ENCODE measurements around the gene PARP6. TPM values are rescaled to one million over a fixed set of nuclear protein-coding genes. Genes with fewer than 3 reads are reported as not detected.

The PARP6 gene
- total RNA-seq, 6 experiments from 2014 or later, result 7.9 to 23.0 (median 13.1) TPM

DNA sequence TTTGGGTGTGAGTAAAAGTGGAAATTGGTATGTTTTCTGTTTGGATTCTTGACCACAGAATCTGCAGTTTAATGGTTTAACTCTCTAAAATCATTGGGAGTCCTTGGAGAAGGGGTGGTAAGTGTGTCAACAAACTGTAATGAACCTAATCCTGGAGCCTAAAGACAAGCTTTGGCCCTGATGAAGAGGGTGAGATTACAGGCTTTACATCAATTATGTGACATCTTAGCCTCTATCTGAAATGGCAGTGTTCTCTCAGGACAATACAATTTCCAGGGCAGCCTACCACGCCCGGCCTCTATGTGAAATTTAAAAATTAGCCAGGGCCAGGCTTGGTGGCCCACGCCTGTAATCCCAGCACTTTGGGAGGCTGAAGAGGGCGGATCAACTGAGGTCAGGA lies 37.1 kb downstream of the PARP6 start:
- DNase-seq (no peak), ATAC-seq (no peak)
- no peaks in the 10 kb centered on the region for H3K27me3 ChIP-seq
- WGBS (ENCODE audit: insufficient coverage, low coverage, low lambda C conversion rate, missing lambda C conversion rate), result no CpG with 5 or more reads among the region's 4 CpGs
- H3K4me3 ChIP-seq, result no peak overlapping the region
- no peaks in the 10 kb centered on the region for H3K9me3 ChIP-seq
- TF ChIP-seq, protein P1, sequence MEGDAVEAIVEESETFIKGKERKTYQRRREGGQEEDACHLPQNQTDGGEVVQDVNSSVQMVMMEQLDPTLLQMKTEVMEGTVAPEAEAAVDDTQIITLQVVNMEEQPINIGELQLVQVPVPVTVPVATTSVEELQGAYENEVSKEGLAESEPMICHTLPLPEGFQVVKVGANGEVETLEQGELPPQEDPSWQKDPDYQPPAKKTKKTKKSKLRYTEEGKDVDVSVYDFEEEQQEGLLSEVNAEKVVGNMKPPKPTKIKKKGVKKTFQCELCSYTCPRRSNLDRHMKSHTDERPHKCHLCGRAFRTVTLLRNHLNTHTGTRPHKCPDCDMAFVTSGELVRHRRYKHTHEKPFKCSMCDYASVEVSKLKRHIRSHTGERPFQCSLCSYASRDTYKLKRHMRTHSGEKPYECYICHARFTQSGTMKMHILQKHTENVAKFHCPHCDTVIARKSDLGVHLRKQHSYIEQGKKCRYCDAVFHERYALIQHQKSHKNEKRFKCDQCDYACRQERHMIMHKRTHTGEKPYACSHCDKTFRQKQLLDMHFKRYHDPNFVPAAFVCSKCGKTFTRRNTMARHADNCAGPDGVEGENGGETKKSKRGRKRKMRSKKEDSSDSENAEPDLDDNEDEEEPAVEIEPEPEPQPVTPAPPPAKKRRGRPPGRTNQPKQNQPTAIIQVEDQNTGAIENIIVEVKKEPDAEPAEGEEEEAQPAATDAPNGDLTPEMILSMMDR (IDR thresholded peaks at IDR 0.05), result no peak
- TF ChIP-seq POLR2A (IDR thresholded peaks at IDR 0.05), result no peak
- H3K27ac ChIP-seq, result no peak overlapping the region
- peaks cover 0 to 2% (median under 1%) of the 10 kb centered on the region in 4 donors for H3K4me1 ChIP-seq
- intact Hi-C loops (cut with DNase I), result no loop called here
- no peaks in the 10 kb centered on the region for H3K36me3 ChIP-seq

DNA sequence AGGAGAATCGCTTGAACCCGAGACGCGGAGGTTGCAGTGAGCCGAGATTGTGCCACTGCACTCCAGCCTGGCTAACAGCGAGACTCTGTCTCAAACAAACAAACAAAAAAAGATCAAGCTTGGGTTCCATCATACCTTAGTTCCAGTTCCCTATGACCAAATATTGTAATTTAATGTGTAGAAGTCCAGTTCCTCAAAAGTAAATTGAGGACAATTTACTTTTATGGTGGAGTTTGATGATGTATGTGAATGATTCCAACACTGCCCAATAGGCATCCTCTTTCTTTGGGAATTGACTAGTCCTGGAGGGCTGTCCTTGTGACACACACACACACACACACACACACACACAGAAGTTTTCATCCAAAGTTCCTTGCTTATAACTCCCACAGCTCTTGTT lies 38.6 kb downstream of the PARP6 start:
- no peak for DNase-seq
- intact Hi-C loops (cut with DNase I), result no loop called here
- Histone ChIP-seq H3K27ac (no peak overlapping the region), H3K4me1 (peaks cover 0 to 14% (median 1%) of the 10 kb centered on the region in 4 donors), H3K36me3 (no peaks in the 10 kb centered on the region), H3K4me3 (no peak overlapping the region), H3K27me3 (no peaks in the 10 kb centered on the region), H3K9me3 (no peaks in the 10 kb centered on the region)
- 88% methylated on average over 6 of the region's 6 CpGs for WGBS (ENCODE audit: insufficient coverage, low coverage, low lambda C conversion rate, missing lambda C conversion rate)
- TF ChIP-seq, protein P1 (IDR thresholded peaks at IDR 0.05), result no peak
- no peak for TF ChIP-seq POLR2A (IDR thresholded peaks at IDR 0.05)
- no peak for ATAC-seq

DNA sequence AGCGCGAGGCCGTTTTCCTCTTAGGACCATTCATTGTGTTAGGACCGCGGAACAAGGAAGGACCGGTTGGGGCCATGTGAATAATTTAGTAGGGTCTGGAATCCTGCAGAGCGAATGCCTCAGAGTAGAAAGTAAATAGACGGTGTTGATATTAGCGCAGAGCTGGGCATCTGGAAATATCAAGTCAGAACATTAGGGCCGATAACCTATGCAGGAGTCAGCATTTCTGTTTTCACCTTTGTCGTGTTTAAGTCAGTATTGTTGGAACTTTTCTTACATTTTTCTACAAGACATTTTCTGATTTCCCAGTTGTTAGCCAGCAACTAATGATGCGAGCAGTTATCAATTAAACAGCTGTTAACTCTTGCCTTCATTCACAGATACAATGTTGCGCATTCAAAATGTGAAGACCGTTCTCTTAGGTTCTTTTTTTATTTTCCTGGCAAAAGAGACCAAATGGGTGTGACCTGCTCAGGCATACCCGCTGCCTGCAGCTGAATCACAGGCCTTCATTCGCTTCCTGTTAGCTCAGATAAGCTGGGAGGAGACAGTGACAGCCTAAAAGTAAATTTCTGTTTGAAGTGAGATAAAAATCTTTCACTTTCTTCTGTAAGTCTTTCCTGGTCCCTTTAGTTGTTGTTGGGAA lies 40.4 kb downstream of the PARP6 start:
- peak; percentile 2 to 7 (median 4) for ATAC-seq
- intact Hi-C loops (cut with DNase I), result no loop called here
- no peaks in the 10 kb centered on the region for H3K27me3 ChIP-seq
- peak overlapping the region; percentile 71 to 91 (median 74) for H3K4me3 ChIP-seq
- DNase-seq, result no peak
- peaks cover 0 to 14% (median 1%) of the 10 kb centered on the region in 4 donors for H3K4me1 ChIP-seq
- H3K27ac ChIP-seq, result peak overlapping the region; percentile 79 to 96 (median 83)
- TF ChIP-seq, protein P1 (IDR thresholded peaks at IDR 0.05), result no peak
- no peak for TF ChIP-seq POLR2A (IDR thresholded peaks at IDR 0.05)
- no peaks in the 10 kb centered on the region for H3K36me3 ChIP-seq
- 18% methylated on average over 12 of the region's 16 CpGs for WGBS (ENCODE audit: insufficient coverage, low coverage, low lambda C conversion rate, missing lambda C conversion rate)
- no peaks in the 10 kb centered on the region for H3K9me3 ChIP-seq

DNA sequence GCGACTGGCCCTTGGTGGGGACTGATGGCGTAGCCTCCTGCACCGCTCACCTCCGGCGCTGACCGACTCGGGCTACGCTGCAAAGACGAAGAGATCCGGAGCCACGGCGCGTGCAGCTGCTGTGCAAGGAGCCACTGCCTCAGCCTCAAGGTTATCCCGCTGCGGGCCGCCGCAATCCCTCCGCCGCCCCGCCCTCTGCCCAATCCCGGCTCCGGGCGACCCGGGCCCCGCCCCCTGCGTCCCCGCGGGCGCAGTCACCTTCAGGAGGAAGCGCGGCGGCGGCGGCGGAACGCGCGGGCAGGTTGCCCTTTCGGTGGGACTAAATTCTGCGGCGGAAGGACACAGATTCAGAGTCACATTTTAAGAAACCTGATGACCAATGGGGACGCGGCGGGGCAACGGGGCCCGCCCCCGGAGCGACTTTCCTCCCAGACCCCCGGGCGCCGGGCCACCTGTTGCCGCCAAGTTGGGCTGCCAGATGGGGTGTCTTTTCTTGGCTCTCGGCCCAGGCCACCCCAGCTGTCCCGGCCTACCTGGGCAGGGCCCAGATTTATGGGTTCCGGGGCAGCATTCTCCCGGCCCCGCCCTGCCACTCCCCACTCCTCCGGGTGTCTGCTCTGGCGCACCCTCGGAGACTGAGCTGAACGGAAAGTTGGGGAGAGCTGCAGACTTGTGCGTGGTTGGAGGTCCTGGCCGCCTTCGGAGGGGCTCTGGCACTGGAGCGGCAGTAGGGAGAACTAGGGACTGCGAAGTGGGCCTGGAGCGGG lies 41.1 kb downstream of the PARP6 start, which contains the start of gene PKM:
Gene PKM, minus strand, starts transcription at position 125 of the 767 bp plus-strand sequence. CDS start 12,093 bp downstream, outside the sequence.
- DNase-seq (peak; percentile 94 to 97 (median 95)), ATAC-seq (peak; percentile 83 to 93 (median 90))
- H3K27ac ChIP-seq, result peak within 1 kb of the TSS; percentile 79 to 96 (median 83)
- intact Hi-C loops (cut with DNase I), result no loop called here
- no peaks in the 10 kb centered on the region for H3K9me3 ChIP-seq
- TF ChIP-seq POLR2A (IDR thresholded peaks at IDR 0.05), result peak; percentile 94
- TF ChIP-seq, protein P1 (IDR thresholded peaks at IDR 0.05), result no peak
- peak within 1 kb of the TSS; percentile 71 to 91 (median 74) for H3K4me3 ChIP-seq
- H3K27me3 ChIP-seq, result no peaks in the 10 kb centered on the region
- peaks cover 0 to 18% (median 1%) of the 10 kb centered on the region in 4 donors for H3K4me1 ChIP-seq
- WGBS (ENCODE audit: insufficient coverage, low coverage, low lambda C conversion rate, missing lambda C conversion rate), result 11% methylated on average over 10 of the region's 67 CpGs
- no peaks in the 10 kb centered on the region for H3K36me3 ChIP-seq

All from right lobe of liver (tissue), 6 donors.